ENCODE data around the gene ZNF287. TPM values are rescaled to one million over a fixed set of nuclear protein-coding genes. Genes with fewer than 3 reads are reported as not detected.

Gene ZNF287
- total and polyA plus RNA-seq, 2 of the 8 experiments (the other 6 are each of a cell fraction or from before 2014, with no cell fraction given): 1.7 to 5.6 TPM

DNA sequence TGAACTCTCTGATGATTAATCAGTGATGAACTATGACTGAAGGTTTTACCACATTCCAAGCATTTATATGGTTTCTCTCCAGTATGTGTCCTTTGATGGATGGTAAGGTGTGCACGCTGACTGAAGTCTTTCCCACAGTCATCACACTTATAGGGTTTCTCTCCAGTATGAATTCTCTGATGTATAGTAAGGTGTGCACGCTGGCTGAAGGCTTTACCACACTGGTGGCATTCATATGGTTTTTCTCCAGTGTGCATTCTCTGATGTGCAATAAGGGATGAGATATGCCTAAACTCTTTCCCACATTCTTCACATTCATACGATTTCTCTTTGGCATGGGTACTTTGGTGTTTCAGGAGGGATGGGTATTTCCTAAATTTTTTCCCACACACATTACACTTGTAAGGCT is 16.4 kb downstream of the ZNF287 start:
- H2BK20ac ChIP-seq (ENCODE audit: low read length): no peak overlapping the region
- FAIRE-seq (no peak), DNase-seq (ENCODE audit: low read depth in 1 of 2, low spot score in 2 of 2) (no peak)
- H3K4ac ChIP-seq (replicated peaks; ENCODE audit: insufficient read length, low read depth, low read length): no peak overlapping the region
- ChIA-PET POLR2A (ENCODE audit: partially characterized antibody) (no interaction called here), CTCF (ENCODE audit: partially characterized antibody) (no interaction called here)
- H3K9me3 ChIP-seq (ENCODE audit: insufficient read depth in 2 of 2, low read depth in 1 of 2, low read length in 1 of 2): peaks cover 58 to 62% of the 10 kb centered on the region in 2 experiments
- H2BK5ac ChIP-seq (ENCODE audit: low read depth, low read length): no peak overlapping the region
- H2BK120ac ChIP-seq (replicated peaks; ENCODE audit: low read depth, low read length): no peak overlapping the region
- no peak overlapping the region for H3K56ac ChIP-seq (replicated peaks; ENCODE audit: insufficient read length, low read depth, low read length)
- H3K23me2 ChIP-seq (ENCODE audit: low read depth, low read length): no peaks in the 10 kb centered on the region; the same call in 1 of the 2 replicates
- no peak overlapping the region for H2BK15ac ChIP-seq (ENCODE audit: low read length)
- no peaks in the 10 kb centered on the region for H3K4me1 ChIP-seq (replicated peaks in 1 of 4; ENCODE audit: control insufficient read depth in 3 of 4, insufficient read depth in 4 of 4, low read length in 3 of 4)
- no peak overlapping the region for H3K18ac ChIP-seq (ENCODE audit: extremely low read depth, low read length)
- no peaks in the 10 kb centered on the region for H3K27me3 ChIP-seq (replicated peaks in 1 of 4; ENCODE audit: control insufficient read depth in 3 of 4, extremely low read depth in 1 of 4, insufficient read depth in 3 of 4, low read length in 3 of 4)
- no peaks in the 10 kb centered on the region for H4K20me1 ChIP-seq (replicated peaks in 1 of 2; ENCODE audit: control insufficient read depth in 1 of 2, insufficient read depth in 2 of 2, low read length in 2 of 2)
- no peak overlapping the region for H4K8ac ChIP-seq (ENCODE audit: extremely low read depth, insufficient read depth, low read length)
- no peak overlapping the region for H2BK12ac ChIP-seq (ENCODE audit: low read depth, low read length)
- H4K91ac ChIP-seq (replicated peaks; ENCODE audit: insufficient read length, low read length): no peak overlapping the region
- no peaks in the 10 kb centered on the region for H3K79me2 ChIP-seq (ENCODE audit: control insufficient read depth in 1 of 2, insufficient read depth in 2 of 2, low read length in 2 of 2)
- no peak overlapping the region for H2AFZ ChIP-seq (ENCODE audit: low read length)
- H3K36me3 ChIP-seq (ENCODE audit: control insufficient read depth in 2 of 4, insufficient read depth in 4 of 4, low read length in 3 of 4): peaks cover 0 to 36% (median 19%) of the 10 kb centered on the region in 4 experiments; a peak in 5 of 8 replicates
- no peak overlapping the region for H3K27ac ChIP-seq (ENCODE audit: low read depth, low read length)
- 92% methylated on average over 3 of the region's 3 CpGs; no CpG with 5 or more reads in 1 of the 2 experiments for WGBS, 2 experiments (ENCODE audit: extremely low coverage in 1 of 2, insufficient coverage in 1 of 2, insufficient read length in 1 of 2, insufficient replicate concordance in 2 of 2, low coverage in 1 of 2, low lambda C conversion rate in 2 of 2, missing lambda C conversion rate in 1 of 2)
- H3K4me2 ChIP-seq (ENCODE audit: insufficient read depth in 1 of 2, low read depth in 2 of 2, low read length in 2 of 2): no peak overlapping the region
- H3K23ac ChIP-seq (ENCODE audit: insufficient read length): no peak overlapping the region
- H3K4me3 ChIP-seq (ENCODE audit: extremely low read depth in 1 of 4, insufficient read depth in 2 of 4, low read depth in 3 of 4, low read length in 4 of 4): no peak overlapping the region
- H2AK5ac ChIP-seq (ENCODE audit: low read depth, low read length): no peak overlapping the region
- TF ChIP-seq KDM5A (IDR thresholded peaks at IDR 0.05; ENCODE audit: low read length) (no peak), RBBP5 (IDR thresholded peaks at IDR 0.05; ENCODE audit: borderline replicate concordance, low read depth, low read length) (no peak), USF2 (IDR thresholded peaks at IDR 0.05; ENCODE audit: low read length) (no peak), FOSL1 (IDR thresholded peaks at IDR 0.05; ENCODE audit: insufficient read depth, low read depth, low read length) (no peak), YY1 (IDR thresholded peaks at IDR 0.05; ENCODE audit: low read depth, low read length) (no peak), KDM4A (IDR thresholded peaks at IDR 0.05; ENCODE audit: low read depth, low read length, severe bottlenecking) (no peak), POLR2A (IDR thresholded peaks at IDR 0.05; ENCODE audit: control extremely low read depth in 1 of 2, low read depth in 2 of 2, low read length in 2 of 2) (no peak), GTF2F1 (IDR thresholded peaks at IDR 0.05; ENCODE audit: borderline replicate concordance, low read depth, low read length) (no peak), PHF8 (conservative IDR thresholded peaks at IDR 0.05; ENCODE audit: low read depth, low read length) (no peak), EP300 (IDR thresholded peaks at IDR 0.05; ENCODE audit: borderline replicate concordance in 1 of 2, low read depth in 2 of 2, low read length in 2 of 2) (no peak), CREB1 (IDR thresholded peaks at IDR 0.05) (no peak), MAFK (IDR thresholded peaks at IDR 0.05; ENCODE audit: low read depth, low read length) (no peak), CTBP2 (IDR thresholded peaks at IDR 0.05; ENCODE audit: borderline replicate concordance, insufficient read depth, insufficient read length, low read length) (no peak), EGR1 (IDR thresholded peaks at IDR 0.05; ENCODE audit: borderline replicate concordance, low read depth, low read length) (no peak)
- no peak overlapping the region for H4K5ac ChIP-seq (ENCODE audit: insufficient read length, low read depth, low read length)
- H3K14ac ChIP-seq (ENCODE audit: insufficient read length): no peak overlapping the region
- no peak overlapping the region for H3K9ac ChIP-seq (replicated peaks in 1 of 4; ENCODE audit: extremely low read depth in 1 of 4, low read depth in 3 of 4, low read length in 3 of 4)
- no peaks in the 10 kb centered on the region for H3K79me1 ChIP-seq (ENCODE audit: low read depth, low read length)
